Neutrophil (primary cell): Measurements from ENCODE around the gene KRTAP4-11.
"Not testable (repeated sequence)": the region's sequence is repeated elsewhere in the genome, so short reads cannot be mapped to it uniquely, and the experiment has no call there.

Experiments used
- H3K27ac ChIP-seq: fragments of 200-600 bp; sonication (generic); 2 replicates; pipeline ENCODE4 v1.5.1; 2016; ENCODE audit warnings: mild to moderate bottlenecking, moderate library complexity
- H3K27me3 ChIP-seq: fragments of 200-600 bp; sonication (generic); 2 replicates; pipeline ENCODE4 v1.6.0; 2016; ENCODE audit warnings: mild to moderate bottlenecking
- H3K36me3 ChIP-seq: fragments of 200-600 bp; sonication (generic); 2 replicates; pipeline ENCODE4 v1.5.1; 2017
- H3K4me1 ChIP-seq, 2 experiments: fragments of 200-600 bp in 1 of 2; sonication (generic) in 1 of 2; 1 replicate in 1 of 2; 2 replicates in 1 of 2; pipeline versions ENCODE4 v1.5.1 to v1.6.1; 2013 to 2016; ENCODE audit warnings: low read depth in 1 of 2, low read length in 1 of 2, mild to moderate bottlenecking in 1 of 2, moderate library complexity in 1 of 2; ENCODE audit not compliant: control insufficient read depth in 1 of 2, insufficient read depth in 1 of 2
- H3K4me3 ChIP-seq, 2 experiments: fragments of 200-600 bp in 1 of 2; sonication (generic) in 1 of 2; 1 replicate in 1 of 2; 2 replicates in 1 of 2; pipeline ENCODE4 v1.5.1; 2013 to 2016; ENCODE audit warnings: low read depth in 1 of 2, low read length in 1 of 2, mild to moderate bottlenecking in 1 of 2, moderate library complexity in 1 of 2
- H3K9me3 ChIP-seq: fragments of 200-600 bp; sonication (generic); 2 replicates; pipeline ENCODE4 v1.5.1; 2016
- TF ChIP-seq, protein P1 (sequence below): fragments of 200-600 bp; sonication (generic); IDR thresholded peaks from 2 replicates; pipeline ENCODE4 v1.5.1; 2016; ENCODE audit warnings: antibody characterized with exemption

Gene KRTAP4-11

DNA sequence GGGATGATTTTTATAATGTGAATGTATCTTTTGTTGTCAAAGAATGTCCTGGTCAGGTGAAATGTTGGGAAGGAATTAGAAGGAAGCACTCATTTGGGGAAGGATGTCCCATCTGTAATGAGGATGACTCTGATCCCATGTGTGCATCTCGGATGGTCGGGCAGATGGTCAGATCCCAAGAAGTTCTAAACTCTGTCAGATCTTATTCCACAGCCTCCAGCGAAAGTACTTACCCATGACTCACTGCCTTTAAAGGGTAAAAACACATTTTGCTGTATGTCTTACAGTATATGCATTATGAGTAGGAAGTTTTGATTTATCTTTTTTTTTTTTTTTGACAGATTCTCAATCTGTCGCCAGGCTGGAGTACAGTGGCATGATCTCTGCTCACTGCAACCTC lies 548 bp upstream of the KRTAP4-11 start:
- H3K9me3 ChIP-seq = no peaks in the 10 kb centered on the region
- H3K27me3 ChIP-seq = no peaks in the 10 kb centered on the region
- H3K4me1 ChIP-seq = peaks cover 0 to 7% of the 10 kb centered on the region in 2 experiments
- TF ChIP-seq, protein P1, sequence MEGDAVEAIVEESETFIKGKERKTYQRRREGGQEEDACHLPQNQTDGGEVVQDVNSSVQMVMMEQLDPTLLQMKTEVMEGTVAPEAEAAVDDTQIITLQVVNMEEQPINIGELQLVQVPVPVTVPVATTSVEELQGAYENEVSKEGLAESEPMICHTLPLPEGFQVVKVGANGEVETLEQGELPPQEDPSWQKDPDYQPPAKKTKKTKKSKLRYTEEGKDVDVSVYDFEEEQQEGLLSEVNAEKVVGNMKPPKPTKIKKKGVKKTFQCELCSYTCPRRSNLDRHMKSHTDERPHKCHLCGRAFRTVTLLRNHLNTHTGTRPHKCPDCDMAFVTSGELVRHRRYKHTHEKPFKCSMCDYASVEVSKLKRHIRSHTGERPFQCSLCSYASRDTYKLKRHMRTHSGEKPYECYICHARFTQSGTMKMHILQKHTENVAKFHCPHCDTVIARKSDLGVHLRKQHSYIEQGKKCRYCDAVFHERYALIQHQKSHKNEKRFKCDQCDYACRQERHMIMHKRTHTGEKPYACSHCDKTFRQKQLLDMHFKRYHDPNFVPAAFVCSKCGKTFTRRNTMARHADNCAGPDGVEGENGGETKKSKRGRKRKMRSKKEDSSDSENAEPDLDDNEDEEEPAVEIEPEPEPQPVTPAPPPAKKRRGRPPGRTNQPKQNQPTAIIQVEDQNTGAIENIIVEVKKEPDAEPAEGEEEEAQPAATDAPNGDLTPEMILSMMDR = no peak
- H3K27ac ChIP-seq = no peak overlapping the region
- no peaks in the 10 kb centered on the region for H3K36me3 ChIP-seq
- H3K4me3 ChIP-seq = no peak overlapping the region

DNA sequence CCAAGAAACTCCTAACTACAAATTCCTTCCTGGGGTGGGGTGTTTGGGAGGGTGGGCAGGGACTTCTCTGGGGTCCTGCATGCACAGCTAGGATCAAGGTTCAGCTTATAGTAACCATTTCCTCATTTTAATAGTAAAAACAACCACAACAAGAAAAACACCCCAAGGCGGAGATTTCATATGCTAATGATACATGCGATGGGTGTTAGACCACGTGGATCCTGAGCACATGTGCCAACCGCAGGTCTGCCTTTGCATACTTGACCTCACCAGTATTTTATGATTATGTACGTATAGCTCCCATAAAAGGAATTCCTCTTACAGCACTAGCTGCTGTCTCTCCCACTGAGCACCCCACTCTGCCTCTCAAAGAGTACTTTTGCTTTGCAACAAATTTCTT lies 1.9 kb downstream of the KRTAP4-11 start:
- peaks cover 0 to 7% of the 10 kb centered on the region in 2 experiments for H3K4me1 ChIP-seq
- H3K9me3 ChIP-seq = no peaks in the 10 kb centered on the region
- H3K27me3 ChIP-seq = no peaks in the 10 kb centered on the region
- TF ChIP-seq, protein P1 = no peak
- no peak overlapping the region for H3K27ac ChIP-seq
- H3K36me3 ChIP-seq = no peaks in the 10 kb centered on the region
- H3K4me3 ChIP-seq = no peak overlapping the region

DNA sequence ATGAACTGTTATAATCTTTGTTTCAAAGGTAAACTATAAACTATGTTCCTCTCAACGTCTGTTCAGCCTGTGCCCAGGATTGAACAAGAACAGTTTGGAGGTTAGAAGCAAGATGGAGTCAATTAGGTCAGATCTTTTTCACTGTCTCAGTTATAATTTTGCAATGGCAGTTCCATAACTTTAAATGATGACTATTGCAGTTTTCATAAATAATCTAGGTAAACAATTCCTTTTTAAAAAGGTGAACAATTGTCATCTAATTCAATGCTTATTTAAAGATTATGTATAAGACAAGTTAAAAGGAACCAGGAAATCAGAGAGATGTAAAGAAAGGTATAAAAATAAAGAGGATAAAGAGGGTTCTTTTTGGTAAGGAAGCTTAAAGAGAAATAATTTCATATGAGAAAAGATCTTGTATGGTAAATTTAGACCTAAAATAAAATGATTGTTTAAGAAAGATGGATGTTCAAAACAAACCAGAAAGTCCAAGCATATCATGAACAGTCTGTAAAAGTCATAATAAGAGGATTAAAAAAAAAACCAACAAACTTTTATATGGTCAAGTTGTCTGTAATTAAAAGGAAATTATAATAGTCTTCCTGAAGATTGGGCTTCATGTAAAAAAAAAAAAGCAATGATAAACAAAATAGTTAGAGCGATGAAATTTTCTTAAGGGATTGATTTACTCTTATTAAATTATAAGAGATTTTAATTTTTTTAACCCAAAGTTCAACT lies 6.9 kb downstream of the KRTAP4-11 start:
- no peaks in the 10 kb centered on the region for H3K36me3 ChIP-seq
- H3K27me3 ChIP-seq = no peaks in the 10 kb centered on the region
- H3K27ac ChIP-seq = no peak overlapping the region
- no peaks in the 10 kb centered on the region for H3K4me1 ChIP-seq
- TF ChIP-seq, protein P1 = no peak
- H3K9me3 ChIP-seq = no peaks in the 10 kb centered on the region
- no peak overlapping the region for H3K4me3 ChIP-seq

DNA sequence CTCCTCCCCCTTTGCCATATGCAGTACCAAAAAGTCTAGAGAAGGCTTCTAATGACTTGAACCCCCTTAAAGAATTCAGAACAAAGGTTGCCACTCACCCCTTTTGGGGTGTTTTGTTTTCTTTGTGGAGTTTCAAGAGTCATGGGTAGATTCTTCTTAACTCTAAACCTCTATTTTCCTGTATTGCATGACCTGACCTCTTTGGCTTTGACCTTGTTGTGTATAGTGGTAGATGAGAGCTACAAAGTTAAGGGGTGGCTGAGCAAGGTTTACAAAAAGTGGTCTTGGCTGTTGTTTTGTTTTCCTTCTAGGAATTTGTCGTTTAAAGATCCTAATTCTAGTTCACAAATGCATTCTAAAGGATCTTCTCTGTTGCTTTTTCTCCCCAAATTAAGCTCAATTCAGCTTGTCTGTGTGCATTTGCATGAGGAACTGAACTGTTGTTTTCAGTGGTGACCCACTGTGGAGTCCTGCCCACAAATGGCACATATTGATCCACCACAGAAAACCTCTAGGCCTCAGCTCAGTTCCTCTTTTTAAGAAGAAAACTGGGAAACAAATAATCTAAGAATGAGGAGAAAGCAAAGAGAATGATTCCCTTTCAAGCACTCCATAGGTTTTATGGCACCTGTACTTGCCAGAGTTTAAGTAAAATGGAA lies 9.3 kb downstream of the KRTAP4-11 start:
- not testable (repeated sequence) for H3K27ac ChIP-seq, H3K4me1 ChIP-seq, H3K4me3 ChIP-seq, H3K36me3 ChIP-seq, H3K9me3 ChIP-seq, H3K27me3 ChIP-seq

DNA sequence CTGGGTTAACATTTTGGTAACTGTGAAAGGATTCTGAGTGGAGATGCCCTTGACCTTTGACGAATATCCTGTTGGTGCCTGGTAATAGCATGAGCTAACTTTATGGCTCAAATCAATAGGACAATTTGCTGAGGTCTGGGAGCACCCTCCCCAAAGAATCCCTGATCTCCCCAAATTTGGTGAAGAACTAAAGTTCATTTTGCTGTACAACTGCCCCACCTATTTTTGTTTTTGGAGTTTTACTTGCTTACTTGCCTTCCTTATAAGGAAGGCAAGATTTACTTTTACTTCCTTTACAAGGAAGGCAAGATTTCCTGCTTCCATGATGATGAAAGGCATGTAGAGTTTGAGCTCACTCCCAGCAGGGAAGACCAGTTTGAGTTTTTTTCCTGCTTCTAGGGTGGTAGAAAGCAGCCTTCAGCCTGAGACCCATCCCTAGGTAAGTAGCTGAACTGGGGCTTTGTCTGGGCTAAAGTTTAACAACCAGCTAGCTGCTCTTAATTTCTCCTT lies 10.2 kb downstream of the KRTAP4-11 start:
- H3K27me3 ChIP-seq = no peaks in the 10 kb centered on the region
- no peak overlapping the region for H3K4me3 ChIP-seq
- H3K36me3 ChIP-seq = no peaks in the 10 kb centered on the region
- H3K4me1 ChIP-seq = no peaks in the 10 kb centered on the region
- H3K27ac ChIP-seq = no peak overlapping the region
- TF ChIP-seq, protein P1 = no peak
- no peaks in the 10 kb centered on the region for H3K9me3 ChIP-seq

DNA sequence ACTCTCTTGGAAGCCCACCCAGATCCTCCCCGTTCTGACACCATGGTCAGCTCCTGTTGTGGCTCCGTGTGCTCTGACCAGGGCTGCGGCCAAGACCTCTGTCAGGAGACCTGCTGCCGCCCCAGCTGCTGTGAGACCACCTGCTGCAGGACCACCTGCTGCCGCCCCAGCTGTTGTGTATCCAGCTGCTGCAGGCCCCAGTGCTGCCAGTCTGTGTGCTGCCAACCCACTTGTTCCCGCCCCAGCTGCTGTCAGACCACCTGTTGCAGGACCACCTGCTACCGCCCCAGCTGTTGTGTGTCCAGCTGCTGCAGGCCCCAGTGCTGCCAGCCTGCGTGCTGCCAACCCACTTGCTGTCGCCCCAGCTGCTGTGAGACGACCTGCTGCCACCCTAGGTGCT lies 12.8 kb downstream of the KRTAP4-11 start, which contains the start of gene KRTAP4-9:
TSS of gene KRTAP4-9 (plus strand) at position 43 of the 400 bp plus-strand sequence. CDS start at position 43, 0 bp downstream.
- not testable (repeated sequence) for H3K9me3 ChIP-seq, H3K4me1 ChIP-seq, H3K4me3 ChIP-seq, H3K36me3 ChIP-seq, H3K27me3 ChIP-seq, H3K27ac ChIP-seq

DNA sequence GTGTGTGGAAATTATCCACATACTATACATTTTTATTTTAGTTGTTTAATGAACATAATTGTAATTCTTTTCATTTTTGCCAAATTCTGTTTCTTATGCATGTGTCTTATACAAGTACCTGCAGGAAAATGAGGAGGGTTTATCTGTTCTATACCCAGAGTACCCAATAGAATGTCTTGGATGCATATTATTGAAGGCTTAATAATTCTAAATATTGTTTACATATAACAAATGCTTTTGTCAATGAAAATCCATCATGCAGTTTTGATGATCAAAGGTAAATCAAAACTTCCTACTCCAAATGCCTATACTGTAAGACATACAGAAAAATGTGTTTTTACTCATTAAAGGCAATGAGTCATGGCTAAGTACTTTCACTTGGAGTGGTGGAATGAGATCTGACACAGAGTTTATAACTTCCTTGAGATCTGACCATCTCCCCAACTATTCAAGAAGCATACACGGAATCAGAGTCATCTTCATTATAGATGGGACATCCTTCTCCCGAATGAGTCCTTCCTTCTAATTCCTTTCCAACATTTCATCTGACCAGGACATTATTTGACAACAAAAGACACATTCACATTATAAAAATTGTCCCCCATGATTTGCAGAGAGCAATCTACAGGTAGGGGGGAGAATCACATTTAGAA lies 13.7 kb downstream of the KRTAP4-11 start:
- H3K4me3 ChIP-seq, H3K27ac ChIP-seq, H3K9me3 ChIP-seq, H3K36me3 ChIP-seq, H3K4me1 ChIP-seq, H3K27me3 ChIP-seq: not testable (repeated sequence)
